ENCODE results near the gene PAX5.

DNA sequence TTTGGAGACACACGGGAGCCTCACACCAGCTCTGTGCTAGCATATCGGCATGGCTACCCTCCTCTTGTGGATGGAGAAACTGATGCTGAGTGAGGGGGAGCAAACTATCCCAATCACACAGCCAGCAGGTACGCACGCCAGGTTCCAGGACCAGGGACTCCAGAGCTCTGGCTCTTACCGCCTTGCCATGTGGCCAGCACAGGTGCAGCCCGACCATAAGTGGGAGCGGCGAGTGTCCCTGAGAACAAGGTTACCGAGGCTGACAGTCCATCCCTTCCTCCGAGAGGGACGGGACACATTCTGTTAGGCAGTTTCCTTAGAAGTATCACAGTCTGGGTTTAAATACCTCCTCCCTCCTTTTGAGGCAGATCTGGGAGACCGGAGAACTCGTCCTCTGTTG lies 86.0 kb downstream of the PAX5 start:
- TF ChIP-seq, protein P1, sequence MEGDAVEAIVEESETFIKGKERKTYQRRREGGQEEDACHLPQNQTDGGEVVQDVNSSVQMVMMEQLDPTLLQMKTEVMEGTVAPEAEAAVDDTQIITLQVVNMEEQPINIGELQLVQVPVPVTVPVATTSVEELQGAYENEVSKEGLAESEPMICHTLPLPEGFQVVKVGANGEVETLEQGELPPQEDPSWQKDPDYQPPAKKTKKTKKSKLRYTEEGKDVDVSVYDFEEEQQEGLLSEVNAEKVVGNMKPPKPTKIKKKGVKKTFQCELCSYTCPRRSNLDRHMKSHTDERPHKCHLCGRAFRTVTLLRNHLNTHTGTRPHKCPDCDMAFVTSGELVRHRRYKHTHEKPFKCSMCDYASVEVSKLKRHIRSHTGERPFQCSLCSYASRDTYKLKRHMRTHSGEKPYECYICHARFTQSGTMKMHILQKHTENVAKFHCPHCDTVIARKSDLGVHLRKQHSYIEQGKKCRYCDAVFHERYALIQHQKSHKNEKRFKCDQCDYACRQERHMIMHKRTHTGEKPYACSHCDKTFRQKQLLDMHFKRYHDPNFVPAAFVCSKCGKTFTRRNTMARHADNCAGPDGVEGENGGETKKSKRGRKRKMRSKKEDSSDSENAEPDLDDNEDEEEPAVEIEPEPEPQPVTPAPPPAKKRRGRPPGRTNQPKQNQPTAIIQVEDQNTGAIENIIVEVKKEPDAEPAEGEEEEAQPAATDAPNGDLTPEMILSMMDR (IDR thresholded peaks at IDR 0.05), result no peak
- no peak for TF ChIP-seq POLR2A (IDR thresholded peaks at IDR 0.05)
